Measurements from ENCODE around the gene CTNND1.
A peak's percentile ranks its signal among the peaks of the same experiment; 100 is the strongest.
"Not testable (repeated sequence)": the region's sequence is repeated elsewhere in the genome, so short reads cannot be mapped to it uniquely, and the experiment has no call there.

CTNND1 gene, protein sequence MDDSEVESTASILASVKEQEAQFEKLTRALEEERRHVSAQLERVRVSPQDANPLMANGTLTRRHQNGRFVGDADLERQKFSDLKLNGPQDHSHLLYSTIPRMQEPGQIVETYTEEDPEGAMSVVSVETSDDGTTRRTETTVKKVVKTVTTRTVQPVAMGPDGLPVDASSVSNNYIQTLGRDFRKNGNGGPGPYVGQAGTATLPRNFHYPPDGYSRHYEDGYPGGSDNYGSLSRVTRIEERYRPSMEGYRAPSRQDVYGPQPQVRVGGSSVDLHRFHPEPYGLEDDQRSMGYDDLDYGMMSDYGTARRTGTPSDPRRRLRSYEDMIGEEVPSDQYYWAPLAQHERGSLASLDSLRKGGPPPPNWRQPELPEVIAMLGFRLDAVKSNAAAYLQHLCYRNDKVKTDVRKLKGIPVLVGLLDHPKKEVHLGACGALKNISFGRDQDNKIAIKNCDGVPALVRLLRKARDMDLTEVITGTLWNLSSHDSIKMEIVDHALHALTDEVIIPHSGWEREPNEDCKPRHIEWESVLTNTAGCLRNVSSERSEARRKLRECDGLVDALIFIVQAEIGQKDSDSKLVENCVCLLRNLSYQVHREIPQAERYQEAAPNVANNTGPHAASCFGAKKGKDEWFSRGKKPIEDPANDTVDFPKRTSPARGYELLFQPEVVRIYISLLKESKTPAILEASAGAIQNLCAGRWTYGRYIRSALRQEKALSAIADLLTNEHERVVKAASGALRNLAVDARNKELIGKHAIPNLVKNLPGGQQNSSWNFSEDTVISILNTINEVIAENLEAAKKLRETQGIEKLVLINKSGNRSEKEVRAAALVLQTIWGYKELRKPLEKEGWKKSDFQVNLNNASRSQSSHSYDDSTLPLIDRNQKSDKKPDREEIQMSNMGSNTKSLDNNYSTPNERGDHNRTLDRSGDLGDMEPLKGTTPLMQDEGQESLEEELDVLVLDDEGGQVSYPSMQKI

DNA sequence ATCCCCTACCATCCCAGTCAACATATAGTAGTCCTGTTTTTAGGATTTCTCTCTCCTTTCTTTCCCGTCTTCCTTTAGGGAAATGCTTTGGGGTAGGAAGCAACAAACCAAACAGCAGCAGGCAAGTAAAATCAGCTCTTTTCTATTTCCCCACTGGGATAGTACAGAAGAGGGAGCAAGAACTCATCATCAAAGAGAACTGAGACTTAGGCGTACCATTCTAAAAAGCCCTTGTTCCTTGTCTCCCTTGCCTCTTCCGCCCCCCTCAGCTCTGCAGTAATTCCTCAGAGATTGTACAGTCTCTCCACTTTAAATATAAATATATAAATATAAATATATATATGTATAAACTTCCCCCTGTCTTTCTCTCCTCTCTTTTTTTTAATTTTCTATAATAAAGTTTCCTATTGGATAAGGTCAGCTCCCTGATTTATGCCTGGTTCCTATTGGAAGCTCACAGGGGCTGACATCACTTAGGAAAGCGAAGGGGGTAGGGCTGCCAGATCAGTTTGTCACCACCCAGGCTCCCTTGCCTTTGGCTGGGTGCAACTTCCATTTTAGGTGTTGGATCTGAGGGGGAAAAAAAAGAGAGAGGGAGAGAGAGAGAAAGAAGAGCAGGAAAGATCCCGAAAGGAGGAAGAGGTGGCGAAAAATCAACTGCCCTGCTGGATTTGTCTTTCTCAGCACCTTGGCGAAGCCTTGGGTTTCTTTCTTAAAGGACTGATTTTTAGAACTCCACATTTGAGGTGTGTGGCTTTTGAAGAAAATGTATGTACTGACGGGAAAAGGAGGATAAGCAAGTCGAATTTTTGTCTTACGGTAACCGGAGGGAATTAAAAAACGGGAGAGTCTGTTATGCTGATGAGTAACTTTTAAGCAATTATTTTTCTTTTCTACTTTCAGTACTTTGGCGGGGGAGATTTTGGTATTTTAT is at the start of gene CTNND1:
TSS of gene CTNND1 (plus strand) at position 502 of the 934 bp plus-strand sequence. CDS start 29,677 bp downstream, outside the sequence.
- peak; percentile 88 for DNase-seq (ENCODE audit: low spot score)

DNA sequence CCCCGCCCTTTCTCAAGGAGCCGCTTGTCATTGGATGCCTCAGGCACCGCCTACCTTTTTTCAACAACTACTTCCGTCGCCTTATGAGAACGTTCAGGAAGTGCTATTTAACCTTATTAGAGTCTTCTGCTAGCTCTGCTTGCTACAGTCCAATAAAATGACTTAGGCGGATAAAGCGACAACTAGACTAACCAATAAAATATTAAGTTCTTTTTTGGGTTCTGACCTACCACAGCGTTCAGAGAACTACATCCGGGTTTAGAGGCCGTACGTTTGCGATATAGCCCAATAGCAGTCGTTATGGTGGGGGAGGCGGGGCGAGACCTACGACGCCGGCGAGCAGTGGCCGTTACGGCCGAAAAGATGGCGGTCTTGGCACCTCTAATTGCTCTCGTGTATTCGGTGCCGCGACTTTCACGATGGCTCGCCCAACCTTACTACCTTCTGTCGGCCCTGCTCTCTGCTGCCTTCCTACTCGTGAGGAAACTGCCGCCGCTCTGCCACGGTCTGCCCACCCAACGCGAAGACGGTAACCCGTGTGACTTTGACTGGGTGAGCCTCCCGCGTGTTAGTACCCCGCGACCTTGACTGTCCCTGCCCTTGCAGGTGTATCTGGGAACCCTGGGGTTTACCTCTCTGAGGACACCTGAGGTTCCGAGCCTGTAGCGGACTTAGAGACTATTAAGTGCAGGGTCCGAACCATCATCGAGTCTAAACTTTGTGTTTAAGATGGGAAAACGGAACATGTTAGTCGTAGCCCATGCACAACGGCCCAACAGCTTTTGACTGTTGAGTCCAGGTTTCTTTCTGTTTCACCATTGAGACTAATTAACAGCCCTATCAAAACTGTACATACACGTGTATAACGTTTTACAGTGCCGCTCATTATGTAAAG is 49.1 kb upstream of the CTNND1 start, which contains the start of gene TMX2:
TSS of gene TMX2 (plus strand) at position 338 of the 895 bp plus-strand sequence. CDS start at position 364, 26 bp downstream.
- peak; percentile 91 for DNase-seq (ENCODE audit: low spot score)

DNA sequence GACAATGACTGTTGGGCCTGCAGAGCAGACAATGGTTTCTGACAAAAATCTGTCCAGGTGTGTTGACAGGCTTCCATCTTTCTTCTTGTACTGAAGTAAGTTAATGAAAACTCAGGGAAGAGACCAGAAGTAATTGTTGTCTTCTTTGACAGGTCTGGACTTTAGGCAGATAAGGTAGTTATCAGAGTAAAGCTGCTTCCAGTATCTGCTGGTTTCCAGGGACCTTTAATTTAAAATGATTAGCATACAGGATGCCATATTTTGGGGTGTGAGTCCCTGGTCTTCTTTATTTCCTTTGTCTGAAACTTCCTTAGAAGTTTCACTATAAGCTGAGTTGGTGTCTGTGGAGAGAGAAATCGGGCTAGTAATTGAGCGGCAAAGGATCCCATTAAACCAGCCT is 47.8 kb upstream of the CTNND1 start:
- DNase-seq (ENCODE audit: low spot score) = no peak

DNA sequence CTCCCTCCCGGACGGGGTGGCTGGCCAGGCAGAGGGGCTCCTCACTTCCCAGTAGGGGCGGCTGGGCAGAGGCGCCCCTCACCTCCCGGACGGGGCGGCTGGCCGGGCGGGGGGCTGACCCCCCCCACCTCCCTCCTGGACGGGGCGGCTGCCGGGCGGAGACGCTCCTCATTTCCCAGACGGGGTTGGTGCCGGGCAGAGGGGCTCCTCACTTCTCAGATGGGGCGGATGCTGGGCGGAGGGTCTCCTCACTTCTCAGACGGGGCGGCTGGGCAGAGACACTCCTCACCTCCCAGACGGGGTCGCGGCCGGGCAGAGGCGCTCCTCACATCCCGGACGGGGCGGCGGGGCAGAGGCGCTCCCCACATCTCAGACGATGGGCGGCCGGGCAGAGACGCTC is 44.9 kb upstream of the CTNND1 start:
- not testable (repeated sequence) for DNase-seq (ENCODE audit: low spot score)

DNA sequence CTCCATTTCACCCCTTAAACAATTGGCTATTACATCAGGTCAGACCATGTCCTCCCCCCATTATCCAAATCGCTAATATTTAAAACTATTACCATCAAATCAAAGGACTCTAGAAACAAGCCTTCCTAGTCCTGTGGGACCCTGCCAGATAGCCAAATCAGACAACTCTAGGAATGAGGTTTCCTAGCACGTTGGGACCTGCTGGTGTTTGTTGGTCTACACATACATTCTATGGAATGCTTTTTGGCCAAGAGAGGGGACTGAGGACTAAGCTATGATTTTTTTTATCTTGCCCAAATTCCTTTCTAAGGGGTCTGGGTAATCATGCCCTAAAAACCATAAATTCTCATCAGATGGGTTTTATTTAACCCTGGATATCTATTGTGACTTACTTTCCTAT is 34.4 kb upstream of the CTNND1 start:
- no peak for DNase-seq (ENCODE audit: low spot score)

DNA sequence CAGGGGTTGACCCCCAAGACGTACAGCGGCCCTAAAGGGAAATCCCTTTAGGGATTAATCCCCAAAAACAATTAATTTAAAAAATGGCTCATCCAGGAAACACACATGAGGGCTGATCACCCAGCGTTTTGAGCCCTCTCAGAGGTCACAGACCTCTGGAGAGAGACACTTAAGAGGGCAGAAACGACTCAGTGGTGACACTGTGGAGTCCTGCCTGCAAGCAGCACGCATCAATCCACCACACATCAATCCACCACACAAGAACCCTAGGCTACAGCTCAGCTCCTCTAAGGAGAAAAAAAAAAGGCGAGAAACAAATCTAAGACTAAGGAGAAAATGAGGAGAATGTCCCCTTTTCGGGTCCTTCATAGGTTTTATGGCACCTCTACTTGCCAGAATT is 32.8 kb upstream of the CTNND1 start:
- DNase-seq (ENCODE audit: low spot score) = no peak

DNA sequence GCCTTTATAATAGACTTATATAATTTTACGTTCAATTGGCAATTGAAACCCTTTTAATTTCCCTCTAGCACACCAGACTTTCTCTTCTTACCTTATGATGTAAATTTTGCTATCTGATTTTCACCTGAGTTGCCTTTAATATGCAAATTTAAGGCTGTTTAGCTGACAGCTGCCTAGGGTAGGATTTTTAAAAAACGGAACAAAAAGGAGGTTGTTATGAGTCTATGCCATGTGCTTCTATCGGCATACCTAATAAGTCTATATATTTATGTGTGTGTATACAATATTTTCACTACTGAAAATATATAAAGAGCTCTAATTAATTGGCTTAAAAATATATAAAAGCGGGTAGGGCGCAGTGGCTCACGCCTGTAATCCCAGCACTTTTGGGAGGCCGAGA is 32.1 kb upstream of the CTNND1 start:
- DNase-seq (ENCODE audit: low spot score) = no peak

DNA sequence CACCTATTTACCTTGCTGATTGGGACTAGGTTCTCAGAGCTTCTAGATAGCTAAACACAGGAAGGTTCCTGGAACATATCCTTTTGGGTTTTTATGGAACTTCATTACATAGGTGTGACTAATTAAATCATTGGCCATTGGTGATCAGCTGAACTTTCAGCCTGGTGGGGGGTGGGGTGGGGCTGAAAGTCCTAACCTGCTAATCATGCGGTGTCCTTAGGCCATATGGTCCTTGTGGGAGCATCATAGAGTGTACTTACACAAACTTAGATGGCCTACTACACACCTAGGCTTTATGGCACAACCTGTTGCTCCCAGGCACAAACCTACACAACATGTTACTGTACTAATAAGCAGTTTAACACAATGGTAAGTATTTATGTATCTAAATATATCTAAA is 28.9 kb upstream of the CTNND1 start:
- DNase-seq (ENCODE audit: low spot score) = no peak

DNA sequence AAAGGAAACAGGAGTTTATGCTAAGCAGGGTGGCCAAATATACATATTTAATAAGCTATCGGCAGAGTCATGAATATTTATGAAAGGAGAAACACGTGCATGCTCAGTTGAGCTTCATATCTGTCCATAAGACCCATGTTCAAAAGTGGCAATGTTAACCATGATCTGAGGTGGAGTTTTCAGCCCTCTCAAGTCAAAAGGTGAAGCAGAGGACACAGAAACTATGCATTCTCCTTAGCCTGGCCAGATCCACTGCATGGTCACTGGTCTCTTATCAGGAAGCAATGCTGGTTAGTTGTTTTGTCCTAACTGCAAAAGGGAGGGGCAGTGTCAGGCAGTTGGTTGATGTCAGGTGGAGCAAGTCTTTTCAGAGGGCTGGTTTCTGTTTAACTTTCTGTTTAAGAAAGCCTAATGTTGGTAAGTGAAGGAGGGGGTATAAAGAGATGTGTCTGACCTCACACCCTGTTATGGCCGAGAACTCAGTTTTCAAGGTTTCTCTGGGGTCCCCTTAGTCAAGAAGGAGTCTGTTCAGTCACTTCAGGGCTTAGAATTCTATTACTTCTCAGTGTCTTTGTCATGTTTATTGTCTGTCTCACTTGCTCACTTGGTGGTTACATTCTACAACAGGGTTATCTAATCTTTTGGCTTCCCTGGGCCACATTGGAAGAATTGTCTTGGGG is 25.8 kb upstream of the CTNND1 start:
- DNase-seq (ENCODE audit: low spot score) = no peak

DNA sequence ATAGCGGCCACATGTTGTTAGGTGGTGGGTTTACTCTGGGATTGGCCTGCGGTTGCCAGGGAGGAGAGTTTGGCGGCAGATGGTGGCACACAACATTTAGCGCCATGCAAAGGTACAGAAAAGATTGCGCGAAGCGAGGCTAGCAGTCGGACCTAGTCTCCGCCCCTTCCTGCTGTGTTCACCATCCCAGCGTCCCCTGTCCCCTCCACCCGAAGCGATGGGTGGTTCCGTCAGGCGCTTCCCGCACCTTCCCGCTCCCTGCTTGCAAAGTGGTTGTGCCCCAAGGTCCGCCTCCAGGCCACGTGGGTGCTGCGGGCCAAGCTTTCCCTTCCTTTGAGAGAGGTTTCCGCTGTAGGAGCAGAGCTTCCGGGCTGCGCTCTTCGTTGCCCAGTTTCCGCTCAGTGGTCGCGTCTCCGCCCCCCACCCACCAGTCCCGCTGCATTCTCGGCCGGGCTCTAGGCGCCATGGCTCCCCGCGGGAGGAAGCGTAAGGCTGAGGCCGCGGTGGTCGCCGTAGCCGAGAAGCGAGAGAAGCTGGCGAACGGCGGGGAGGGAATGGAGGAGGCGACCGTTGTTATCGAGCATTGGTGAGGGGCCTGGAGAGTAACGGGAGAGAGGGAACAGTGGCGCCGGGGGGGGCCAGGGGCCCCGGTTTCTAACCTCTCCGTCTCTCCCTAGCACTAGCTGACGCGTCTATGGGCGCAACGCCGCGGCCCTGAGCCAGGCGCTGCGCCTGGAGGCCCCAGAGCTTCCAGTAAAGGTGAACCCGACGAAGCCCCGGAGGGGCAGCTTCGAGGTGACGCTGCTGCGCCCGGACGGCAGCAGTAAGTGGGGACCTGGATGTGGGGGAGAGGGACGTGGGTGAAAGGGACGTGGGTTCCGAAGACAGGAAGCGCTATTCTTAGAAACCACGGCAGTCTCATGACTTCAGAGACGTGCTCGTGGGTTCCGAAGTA is 20.2 kb upstream of the CTNND1 start, which contains the start of gene SELENOH:
TSS of gene SELENOH (plus strand) at position 360 of the 955 bp plus-strand sequence. CDS start at position 465, 105 bp downstream.
- DNase-seq (ENCODE audit: low spot score) = peak; percentile 97

DNA sequence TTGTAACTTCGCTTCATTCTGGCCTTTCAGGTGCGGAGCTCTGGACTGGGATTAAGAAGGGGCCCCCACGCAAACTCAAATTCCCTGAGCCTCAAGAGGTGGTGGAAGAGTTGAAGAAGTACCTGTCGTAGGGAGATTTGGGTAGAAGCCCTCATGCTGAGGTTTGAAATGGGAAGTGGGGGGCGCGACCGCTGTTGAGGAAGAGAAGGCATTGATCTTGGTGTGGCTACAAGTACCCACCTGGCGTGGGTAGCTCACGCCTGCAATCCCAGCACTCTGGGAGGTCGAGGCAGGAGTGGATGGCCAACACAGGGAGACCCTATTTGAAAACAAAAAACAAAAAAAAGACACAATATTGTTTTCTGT is 19.5 kb upstream of the CTNND1 start:
- DNase-seq (ENCODE audit: low spot score) = no peak

DNA sequence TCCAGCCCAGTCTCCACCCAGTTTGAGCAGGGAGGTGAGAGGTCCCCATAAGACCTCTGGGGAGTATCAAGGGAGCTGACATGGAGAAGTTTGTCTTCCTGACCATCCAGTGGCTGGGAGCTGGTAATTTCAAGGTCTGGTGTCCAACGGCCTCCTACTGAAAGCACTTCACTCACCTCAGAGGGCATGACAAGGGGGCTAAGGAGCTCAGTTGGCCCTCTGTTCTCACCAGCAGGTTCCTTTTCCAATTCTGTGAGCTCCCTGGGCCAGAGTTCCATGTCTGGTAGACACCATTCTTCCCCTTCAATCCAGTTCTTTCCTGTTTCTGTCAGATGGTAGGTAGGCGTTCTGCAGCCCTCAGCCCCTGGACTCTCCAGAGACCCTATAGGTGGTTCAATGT is 17.2 kb upstream of the CTNND1 start:
- DNase-seq (ENCODE audit: low spot score) = no peak

DNA sequence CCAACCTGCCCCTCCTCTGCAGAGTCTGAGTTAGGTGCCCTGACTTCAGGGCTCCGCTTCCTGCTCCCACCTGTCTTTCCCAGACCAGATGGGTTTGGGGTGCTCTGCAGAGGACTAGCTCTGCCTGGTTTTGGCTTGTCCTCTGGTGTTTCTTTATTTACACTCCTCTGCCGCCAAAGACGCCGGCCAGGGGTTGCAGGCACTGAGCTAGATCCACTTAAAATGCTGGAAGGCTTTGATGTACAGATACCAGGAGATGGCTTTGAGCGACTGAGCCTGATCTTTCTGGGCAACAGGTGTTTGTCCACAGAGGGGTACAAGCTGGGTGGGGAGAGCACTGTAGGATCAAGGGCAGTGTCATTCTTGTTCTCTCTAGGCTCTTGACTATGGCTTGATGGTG is 16.4 kb upstream of the CTNND1 start:
- no peak for DNase-seq (ENCODE audit: low spot score)

DNA sequence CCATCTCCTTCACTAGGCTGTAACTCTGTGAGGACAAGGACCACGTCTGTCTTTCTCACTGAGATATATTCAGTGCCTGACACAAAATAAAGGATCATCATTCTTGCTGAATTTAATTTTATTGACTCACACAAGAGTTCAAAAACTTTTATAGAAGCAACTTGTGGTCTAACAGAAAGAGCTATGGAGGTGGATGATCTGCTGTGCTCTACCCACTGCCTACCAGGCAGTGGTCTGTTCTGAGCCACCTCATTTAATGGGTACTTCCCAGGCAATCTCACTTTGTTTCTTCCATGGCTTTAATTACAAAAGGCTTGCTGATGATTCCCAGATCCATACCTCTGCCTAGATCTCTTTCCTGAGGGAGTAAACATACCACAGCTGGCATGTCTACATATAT is 14.7 kb upstream of the CTNND1 start:
- no peak for DNase-seq (ENCODE audit: low spot score)

DNA sequence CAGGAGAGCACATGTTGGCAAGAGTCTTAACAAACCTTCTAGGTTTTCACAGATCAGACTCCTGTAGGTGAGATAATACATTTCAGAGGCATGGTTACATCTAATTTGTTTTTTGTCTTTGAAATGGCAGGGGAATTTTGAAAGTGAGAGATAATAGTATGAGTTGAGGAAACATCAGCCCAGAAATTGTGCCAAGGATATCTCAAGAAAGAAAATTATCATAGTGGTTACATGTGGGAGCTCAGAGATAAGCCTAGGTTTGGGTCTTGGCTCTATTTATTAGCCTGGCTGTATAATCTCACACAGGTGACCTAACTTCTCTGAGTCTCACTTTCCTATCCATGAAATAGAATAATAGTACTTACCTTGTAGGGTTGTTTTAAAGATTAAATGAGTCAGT is 10.4 kb upstream of the CTNND1 start:
- DNase-seq (ENCODE audit: low spot score) = no peak

DNA sequence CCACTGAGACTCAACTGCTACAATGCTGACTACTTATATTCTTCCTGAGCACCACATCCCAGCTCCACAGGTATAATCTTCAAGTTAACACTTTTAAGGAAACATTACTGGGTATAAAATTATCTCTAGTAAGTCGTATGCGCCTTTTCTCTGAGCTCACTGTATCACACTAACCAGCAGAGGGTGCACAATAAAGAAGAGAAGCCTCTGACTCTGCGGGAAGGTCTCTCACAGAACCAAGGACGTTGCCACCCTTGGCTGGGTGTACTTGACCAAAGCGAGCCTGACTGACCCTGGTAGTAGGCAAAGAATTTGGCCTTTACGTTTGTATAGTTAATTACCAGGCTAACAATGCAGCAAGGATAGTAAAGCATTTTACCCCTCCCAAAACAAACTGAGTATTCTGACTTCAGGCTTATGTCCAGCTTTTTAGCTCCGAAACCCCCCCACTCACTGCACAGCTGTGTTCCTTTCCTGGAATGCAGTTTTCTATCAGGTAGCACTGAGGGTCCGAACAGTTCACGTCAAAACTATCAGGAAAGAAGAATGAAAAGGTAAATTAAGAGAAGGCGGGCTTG is 9.8 kb upstream of the CTNND1 start, which contains the start of gene BTBD18:
TSS of gene BTBD18 (minus strand) at position 144 of the 578 bp plus-strand sequence. CDS start 631 bp downstream, outside the sequence.
- no peak for DNase-seq (ENCODE audit: low spot score)

DNA sequence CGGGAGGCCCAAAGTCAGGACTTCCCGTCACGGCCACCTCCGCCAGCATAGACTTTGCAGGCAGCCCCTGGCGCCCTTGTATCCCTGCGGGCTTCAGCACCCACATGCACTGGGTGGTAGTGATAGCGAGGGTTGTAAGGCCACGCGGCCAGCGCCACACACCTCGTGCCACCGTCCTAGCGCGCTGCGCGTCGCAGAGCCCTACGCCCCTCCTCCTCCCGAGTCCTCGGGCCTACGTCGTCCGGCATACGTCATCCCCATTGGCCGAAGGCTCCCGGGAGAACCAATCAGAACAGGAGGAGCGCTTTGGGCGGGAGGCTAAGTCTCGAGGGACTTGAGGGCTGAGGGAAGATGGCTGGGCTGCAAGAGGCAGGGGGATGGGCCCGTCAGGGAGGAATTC is 8.6 kb upstream of the CTNND1 start:
- no peak for DNase-seq (ENCODE audit: low spot score)

DNA sequence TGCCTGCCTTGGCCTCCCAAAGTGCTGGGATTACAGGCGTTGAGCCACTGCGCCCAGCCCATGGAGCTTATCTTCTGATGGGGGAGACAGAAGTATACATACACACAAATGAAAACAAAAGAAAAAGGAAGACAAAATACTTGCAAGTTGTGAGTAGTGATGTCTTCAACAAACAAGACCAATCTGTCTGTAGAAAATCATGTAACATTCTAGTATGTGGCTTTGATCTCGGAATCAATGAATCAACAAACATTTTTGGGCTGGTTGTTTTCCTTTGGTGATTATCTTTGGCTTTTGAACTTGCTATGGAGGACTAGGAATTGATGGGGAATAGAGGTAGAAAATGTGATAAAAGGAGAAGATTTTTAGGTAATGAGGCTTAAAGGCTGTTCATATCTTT is 3.4 kb upstream of the CTNND1 start:
- DNase-seq (ENCODE audit: low spot score) = no peak
